Cortex of kidney (tissue), 1 donor: ENCODE results near the gene TLE6.
"Not testable (repeated sequence)": the region's sequence is repeated elsewhere in the genome, so short reads cannot be mapped to it uniquely, and the experiment has no call there.

Experiments
- DNase-seq: peaks from one replicate; lab custom pipeline; 2025; lab: John Stamatoyannopoulos, UW

The TLE6 gene

DNA sequence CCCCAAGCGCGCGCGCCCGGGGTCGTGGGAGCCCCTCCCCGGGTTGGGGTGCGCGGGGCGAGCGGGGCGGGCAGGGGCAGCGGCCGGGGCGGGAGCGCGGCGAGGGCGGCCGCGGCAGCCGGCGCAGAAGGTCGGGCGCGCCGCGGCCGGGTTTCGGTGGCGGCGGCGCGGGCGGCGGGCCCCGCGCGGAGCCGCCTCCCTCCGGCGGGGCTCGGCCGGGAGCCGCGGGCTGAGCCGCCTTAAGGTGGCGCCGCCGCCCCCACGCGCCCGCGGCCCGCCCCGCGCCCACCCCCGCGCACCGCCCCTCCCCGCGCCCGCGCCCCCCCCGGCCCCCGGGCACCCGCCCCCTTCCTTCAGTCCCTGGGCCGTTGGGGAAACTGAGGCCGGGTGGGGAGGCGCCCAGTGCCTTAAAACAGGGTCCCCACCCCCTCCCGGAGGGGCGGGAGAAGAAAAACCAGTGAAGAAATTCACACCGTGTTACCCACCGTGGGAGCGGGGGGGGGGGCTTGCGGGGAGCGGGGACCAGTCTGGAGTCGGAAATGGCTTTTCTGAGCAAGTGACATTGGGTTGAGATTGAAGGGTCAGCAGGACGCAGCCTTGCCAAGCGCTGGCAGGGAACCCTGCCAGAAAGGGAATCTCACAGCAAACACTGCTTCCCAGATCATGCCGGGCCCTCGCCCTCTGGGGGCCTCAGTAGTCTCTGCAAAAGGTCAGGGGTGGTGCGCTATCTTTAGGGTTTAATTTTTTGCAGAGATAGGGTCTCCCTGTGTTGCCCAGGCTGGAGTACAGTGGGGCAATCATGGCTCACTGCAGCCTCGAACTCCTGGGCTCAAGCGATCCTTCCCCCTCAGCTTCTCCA lies 51.9 kb downstream of the TLE6 start, which contains the start of gene TLE2:
Gene TLE2, minus strand, starts transcription at position 216 of the 859 bp plus-strand sequence. CDS start 376 bp downstream, outside the sequence.
- no peak for DNase-seq

DNA sequence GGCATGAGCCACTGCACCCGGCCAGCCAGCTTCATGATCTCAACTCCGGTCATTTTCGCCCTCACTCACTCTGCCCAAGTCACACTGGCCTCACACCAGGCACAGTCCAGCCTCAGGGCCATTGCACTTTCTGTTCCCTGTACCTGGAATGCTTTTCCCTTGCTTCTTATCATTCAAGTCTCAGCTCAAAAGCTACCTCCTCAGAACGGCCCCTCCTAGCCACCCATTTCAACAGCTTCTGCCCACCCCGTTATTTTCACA lies 54.2 kb downstream of the TLE6 start:
- no peak for DNase-seq

DNA sequence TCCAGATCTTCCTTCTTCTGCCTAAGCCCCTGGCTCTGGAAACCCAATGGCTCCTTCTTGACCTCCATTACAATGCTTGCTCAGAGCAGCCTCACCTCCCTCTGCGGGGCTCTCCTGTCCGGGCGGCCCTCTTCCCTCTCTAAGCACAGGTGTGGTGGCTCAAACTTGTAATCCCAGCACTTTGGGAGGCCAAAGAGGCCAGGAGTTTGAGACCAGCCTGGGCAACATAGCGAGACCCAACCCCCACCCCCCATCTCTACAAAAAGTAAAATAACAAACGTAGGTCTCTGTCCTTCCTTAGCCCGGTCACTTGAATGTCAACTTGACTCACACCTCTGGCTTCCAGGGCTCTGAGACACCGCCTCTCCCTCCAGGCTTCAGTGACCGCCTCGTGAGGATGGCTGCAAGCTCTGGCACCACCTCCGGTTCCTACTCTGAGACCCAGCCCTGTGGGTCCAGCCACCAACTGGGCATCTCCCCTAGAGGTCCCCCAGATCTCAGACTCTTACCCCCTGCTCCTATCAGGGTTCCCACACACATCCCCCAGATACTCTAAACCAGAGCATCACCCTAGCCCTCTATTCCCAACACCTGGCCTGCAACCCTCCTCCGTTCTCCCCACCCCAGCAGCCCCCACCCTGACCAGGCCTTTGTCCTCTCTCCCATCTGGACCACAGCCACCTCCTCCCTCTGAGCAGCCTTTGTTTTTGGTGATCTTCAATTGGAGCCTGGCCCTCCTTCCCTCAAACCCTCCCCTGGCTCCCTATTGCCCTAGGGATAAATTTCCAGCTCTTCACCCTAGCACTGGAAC lies 56.4 kb downstream of the TLE6 start:
- DNase-seq = no peak

DNA sequence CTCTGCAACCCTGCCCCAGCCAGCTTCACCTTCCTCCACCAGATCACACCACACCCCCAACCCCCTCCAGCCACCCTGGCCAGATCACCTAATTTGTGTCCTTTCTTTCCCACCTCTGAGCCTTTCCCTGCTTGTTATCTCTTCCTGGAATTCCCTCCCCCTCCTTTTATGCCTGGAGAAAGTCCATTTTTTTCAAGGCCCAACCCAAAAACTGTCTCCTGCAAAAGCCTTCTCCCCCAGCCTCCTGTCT lies 57.0 kb downstream of the TLE6 start:
- no peak for DNase-seq

DNA sequence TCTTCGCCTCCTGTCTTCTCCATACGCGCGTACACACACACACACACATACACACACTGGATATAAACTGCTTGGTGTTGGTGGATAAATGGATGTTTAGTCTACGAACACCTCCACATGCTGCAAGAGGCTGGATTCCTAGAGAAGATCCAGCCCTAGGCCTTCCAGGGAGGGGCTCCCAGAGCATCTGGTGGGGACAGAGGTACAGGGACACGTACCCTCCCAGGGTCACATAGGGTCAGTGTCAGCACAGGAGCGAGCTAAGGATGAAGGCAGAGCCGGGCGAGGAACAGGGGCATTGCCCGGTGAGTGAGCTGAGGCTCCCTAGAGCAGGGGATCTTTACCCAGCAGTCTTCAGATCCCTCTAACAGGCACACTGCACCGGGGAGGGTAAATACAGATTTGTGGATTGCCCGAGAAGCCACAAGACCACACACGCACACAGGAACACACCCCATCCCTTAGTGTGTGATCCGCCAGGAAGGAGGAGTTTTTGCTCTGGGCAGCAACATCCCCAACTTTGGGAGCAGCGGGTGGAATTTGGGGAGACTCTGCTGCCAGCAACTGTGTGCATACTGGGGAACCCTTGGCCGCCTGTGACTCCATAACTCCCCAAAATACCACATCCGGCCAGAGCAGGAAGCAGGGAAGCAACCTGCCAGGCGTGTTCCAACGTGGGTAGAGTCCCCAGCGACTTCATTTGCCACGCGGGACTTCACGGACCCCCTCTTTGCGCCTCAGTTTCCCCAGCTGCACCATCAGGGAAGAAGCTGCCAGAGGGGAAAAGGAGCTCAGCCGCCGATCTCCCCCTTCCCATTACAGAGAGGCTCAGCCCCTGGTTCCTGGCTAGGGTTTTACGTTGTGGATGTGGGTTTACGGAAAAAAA lies 57.5 kb downstream of the TLE6 start:
- DNase-seq = no peak

DNA sequence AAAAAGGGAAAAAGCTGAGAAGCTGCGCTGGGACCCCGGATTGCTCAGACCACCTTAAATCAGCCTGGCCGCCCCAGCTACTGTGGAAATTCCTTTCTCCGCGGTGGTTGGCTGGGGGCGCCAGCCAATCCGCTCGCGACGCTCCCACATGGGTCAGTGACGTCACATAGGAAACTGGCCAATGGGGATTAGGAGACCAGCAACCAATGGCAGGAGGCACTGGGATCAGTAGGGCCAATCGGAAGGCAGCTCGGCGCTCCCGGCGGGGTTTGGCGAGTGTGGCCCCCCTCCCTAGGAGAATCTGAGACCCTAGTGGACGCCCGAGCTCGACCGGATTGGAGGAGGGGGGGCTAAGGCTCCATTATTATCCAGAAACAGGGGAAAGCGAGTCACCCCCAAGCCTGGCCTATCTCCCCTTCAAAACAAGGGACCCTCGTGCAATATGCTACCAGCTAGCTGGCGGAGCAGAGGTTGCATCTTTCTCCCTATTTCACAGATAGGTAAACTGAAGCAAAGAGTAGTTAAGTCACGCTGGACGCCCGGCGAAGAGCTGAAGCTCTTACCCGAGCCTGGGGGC lies 58.3 kb downstream of the TLE6 start:
- DNase-seq = peak; percentile 59

DNA sequence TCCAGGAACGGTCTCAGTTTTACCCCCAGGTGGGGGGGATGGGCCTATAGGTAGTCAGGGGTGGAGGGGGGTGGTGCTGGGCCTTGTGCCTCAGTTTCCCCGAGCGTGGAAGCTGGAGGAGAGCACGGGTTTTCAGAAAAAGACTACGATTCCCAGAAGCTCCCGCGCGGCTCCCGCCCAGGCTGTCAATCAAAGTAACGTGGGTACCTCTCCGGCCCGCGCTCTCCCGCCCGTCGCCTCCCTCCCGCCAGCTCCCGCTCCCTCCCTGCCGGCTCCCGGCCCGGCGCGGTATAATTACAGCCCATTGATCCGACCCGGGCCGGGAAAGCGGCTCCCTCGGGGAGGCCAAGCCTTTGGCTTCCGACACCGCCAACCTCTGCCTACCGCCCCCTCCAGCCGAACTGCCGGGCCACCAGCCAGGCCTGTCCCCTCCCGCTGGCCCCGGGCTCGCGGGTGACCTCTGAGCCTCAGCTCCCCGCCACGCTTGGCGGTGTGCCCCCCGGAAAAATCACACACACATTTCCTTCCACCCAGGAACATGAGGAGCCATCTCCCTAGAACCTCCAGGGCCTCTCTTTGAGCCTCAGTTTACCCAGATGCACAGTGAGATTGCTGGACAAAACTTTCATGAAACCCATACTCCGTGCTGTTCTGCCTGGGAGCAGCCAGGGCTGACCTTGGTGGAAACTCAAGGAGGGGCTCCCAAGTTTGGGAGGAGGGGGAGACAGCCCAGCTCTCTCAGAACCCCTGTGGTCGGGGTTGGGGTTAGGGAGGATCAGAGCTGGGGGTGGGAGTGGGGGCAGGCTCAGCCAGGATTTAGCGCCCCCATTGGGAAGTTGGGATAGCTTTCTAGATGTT lies 59.0 kb downstream of the TLE6 start:
- DNase-seq = peak; percentile 69

DNA sequence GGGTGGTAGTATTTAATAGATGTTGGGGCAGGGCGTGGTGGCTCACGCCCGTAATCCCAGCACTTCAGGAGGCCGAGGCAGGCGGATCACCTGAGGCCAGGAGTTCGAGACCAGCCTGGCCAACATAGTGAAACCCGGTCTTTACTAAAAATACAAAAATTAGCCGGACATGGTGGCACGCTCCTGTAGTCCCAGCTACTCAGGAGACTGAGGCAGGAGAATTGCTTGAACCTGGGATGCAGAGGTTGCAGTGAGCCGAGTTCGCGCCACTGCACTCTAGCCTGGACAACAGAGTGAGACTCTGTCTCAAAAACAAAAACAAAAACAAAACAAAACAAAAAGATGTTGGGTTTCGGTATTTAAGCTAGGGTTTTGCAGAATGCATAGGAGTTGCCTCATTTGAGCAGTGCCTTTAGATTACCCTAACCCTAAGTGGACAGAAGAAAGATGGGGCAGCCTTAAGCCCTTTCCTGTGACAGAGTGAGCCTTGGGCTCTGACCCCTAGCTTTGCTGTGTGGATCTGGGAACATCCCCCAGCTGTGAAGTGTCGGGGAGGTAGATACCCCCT lies 59.7 kb downstream of the TLE6 start:
- DNase-seq = not testable (repeated sequence)

DNA sequence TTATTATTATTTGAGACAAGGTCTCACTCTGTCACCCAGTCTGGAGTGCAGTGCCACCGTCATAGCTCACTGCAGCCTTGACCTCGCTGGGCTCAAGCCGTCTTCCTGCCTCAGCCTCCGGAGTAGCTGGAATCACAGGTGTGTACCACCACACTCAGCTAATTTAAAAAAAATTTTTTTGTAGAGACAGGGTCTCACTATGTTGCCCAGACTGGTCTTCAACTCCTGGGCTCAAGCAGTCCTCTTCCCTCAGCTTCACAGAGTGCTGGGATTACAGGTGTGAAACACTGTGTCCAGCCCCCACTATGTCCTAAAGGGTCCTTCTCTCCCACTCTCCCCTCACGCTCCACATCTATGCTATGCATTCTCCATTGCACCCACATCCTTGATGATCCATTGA lies 60.9 kb downstream of the TLE6 start:
- DNase-seq = no peak

DNA sequence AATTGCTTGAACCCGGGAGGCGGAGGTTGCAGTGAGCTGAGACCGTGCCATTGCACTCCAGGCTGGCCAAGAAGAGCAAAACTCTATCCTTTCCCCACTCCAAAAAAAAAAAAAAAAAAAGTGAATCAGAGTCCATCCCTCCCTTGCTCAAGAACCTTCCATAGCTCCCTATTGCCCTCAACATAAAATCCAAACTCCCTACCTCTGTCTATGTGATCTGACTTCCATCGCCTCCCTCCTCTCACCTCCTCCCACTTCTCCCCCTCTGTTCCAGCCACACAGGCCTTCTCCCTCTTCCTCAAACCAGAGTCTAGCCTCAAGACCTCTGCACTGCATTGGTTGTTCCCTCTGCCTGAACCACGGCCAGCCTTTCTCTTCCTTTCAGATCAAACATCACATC lies 61.8 kb downstream of the TLE6 start:
- no peak for DNase-seq

DNA sequence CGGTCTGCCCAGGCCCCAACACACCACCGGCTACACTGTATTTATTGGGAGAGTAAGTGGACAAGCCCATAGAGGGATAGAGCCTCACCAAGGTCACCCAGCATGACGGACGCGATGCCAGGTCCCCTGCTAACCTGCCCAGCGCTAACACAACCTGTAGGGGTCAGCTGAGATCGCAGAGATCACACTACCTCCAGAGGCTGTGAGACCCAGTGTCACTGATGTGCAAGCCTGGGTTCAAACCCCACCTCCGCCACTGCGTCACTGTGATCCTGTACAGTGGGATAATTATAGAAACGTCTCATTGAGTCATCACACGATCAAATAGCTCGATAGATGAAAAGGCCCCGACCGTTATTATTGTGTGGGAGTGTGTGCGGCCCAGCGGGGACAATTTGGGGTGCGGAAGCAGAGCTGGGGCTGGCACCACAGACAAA lies 62.3 kb downstream of the TLE6 start:
- no peak for DNase-seq

DNA sequence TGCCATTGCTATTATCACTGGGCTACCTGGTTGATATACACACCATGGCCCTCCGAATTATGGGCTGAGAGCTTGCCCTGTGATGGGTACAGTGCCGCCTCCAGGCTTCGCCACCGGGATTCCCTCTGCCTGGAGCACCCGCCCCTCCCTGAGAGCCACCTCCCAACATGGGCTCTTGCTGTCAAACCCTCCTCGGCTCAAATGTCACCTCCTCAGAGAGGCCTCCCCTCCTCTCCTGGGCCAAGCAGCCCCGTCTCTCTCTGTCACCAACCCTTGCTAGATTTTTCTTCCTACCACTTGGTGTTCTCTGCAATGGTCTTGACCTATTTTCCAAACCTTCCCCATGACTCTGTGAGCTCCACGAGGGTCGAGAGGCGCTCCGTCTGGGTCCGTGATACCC lies 64.0 kb downstream of the TLE6 start:
- no peak for DNase-seq

DNA sequence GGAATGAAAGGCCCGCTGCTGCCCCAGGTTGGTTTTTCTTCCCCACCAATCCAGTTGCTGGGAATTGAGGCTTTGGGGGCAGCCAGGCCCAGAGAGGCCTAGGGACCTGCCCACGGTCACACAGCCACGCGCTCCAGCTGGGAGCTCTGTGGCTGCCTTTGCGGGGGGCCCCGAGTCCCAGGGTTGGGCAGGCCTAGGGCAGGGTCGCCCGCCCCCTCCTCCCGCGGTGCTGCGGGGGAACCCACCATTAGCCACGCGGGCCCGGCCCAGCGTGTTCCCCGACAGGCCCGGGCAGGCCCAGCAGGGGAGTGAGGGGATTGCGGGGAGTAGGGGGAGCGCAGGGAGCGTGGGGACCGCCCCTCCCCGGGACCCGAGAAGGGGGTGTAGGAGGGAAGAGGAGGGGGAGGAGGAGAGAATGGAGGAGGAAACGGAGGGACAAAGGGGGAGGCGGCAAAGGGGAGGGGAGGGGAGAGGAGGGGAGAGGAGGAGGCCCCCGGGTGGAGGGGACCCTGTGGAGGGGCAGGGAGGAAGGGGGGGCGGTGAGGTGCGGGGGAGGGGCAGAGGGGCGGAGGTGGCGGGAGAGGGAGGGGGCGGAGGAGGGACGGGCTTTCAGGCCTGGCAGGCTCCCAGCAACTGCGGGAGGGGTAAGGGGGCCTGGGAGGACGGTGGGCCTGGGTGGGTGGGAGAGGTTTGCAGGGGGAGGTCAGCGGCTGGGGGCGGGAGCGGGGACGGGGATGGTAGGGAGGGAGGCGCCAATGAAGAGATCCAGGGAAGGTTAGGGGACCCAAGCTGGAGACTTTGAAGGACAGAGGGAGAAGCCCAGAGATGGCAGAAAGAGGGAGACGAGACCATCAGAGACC lies 64.6 kb downstream of the TLE6 start:
- DNase-seq = no peak

DNA sequence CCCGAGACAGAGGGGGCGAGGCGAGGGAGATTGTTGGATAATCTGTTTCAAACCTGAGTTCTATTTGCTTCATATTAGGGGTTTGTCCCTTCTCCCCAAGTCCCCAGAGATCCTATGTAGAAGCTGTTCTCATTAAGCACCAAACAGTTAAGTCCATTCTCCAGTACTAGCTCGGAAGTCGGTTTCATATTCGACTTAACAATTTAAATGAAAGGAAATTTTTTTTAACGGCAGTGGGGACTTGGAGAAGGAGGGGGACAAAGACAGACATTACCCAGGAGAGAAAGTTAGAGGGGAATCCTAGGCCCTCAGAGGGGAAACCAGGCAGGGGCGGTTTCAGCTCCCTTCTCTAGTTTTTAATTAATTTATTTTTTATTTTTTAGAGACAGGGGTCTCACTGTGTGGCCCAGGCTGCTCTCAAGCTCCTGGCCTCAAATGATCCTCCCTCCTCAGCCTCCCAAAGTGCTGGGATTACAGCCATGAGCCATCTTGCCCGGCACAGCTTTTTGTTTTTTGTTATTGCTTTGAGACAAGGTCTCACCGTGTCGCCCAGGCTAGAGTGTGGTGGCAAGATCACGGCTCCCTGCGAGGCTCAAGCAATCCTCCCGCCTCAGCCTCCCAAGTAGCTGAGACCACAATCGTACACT lies 65.4 kb downstream of the TLE6 start:
- no peak for DNase-seq
